NCI-H748 treated with DMSO at 0.1 percent for 48 hours (cell line): ENCODE results near the gene ROBO1.
"Not testable (repeated sequence)": the region's sequence is repeated elsewhere in the genome, so short reads cannot be mapped to it uniquely, and the experiment has no call there.

ENCODE experiments used
- DNase-seq: peaks from one replicate; lab custom pipeline; 2025; lab: John Stamatoyannopoulos, UW

Gene ROBO1

DNA sequence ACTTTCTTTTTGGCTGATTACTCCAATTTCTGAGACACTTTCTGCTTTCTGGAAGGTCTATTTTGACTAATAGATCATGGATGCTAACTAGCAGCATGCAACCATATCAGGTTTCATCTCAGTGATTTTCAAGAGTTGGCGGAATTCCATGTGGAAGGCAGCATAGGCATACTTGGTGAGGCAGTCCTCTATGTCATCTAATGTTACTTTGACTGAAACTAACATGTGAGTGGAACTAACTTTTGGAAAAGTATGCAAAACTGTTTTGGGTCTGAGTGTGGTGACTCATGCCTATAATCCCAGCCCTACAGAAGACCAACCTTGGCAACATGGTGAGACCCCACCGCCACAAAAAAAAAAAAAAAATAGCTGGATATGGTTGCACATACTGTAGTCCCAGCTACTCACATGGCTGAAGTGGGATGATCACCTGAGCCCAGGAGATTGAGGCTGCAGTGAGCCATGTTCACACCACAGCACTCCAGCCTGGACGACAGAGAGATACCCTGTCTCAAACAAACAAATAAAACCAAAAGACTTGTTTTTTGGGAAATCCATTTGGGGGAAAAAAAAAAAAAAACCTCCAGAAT lies 1033.7 kb downstream of the ROBO1 start:
- no peak for DNase-seq

- no peak for DNase-seq
Measured at GRCh38 chr3:78732893-78733292, 1034.9 kb downstream of the ROBO1 start.

GRCh38 chr3:78732471-78732870 lies 1035.3 kb downstream of the ROBO1 start:
- no peak for DNase-seq

- DNase-seq: peak; percentile 4
Measured at GRCh38 chr3:78729946-78730345, 1037.9 kb downstream of the ROBO1 start.

- peak; percentile 95 for DNase-seq
Measured at GRCh38 chr3:78728406-78729145, 1039.2 kb downstream of the ROBO1 start.

GRCh38 chr3:78726545-78726944 lies 1041.3 kb downstream of the ROBO1 start:
- peak; percentile 41 for DNase-seq

- no peak for DNase-seq
Measured at GRCh38 chr3:78725703-78726246, 1042.0 kb downstream of the ROBO1 start.

DNA sequence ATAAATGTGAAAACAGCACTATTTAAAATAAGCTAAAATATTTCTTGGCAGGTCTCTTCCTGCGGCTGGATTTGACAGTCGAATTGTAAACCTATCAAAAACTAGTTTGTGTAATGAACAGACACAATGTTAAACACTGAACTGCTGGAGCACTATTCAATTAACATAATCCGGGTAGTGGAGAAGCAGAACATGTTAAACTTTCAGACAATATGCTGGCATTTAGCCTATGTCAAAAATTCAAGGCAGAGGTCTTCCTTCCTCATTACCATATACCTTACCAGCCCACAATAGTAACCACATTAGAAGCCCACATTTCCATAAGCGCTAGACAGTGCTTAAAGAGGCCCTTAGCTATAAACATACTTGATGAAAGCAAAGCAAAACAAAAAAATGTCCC lies 1042.9 kb downstream of the ROBO1 start:
- no peak for DNase-seq

DNA sequence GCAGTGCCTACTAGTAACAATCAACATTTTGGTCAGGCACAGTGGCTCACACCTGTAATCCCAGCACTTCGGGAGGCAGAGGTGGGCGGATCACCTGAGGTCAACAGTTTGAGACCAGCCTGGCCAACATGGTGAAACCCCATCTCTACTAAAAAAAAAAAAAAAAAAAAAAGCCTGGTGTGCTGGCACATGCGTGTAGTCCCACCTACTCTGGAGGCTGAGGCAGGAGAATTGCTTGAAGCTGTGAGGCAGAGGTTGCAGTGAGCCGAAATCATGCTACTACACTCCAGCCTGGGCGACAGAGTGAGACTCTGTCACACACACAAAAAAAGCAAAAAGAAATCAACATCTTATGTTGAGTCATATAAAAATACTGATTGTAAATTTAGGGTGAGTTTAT lies 1043.4 kb downstream of the ROBO1 start:
- not testable (repeated sequence) for DNase-seq

DNA sequence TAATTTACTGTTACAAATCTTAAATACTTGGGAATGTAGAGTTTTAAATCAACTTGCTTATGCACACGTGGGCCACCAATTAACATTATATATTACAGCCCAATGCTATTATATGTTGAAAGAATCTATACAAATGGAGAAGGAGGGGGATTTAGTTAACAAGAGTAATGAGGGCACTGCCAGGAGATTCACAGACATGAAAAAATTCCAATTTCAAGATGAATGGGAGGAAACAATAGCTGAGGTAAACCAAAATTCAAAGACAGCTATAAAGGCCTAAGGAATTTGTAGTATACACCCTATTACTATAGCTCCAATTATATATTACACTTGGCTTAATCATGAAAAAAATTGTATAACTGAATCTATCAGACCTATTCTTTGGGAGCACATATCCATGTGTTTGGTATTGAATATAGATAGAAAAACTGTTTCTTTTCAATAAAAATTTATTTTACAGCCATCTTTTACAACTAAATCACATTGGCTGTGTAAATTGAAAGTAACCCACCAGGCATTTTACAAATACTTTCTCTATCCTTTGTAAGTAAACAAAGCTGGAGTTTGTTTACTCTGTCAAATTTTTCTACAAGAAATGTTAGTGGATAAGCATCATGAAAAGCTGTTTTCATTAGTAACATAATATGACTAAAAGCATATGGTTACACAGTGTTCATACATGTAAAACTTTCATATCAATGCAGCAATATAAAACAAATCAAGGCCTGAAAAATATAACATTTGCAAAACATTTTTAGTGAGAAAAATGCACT lies 1045.8 kb downstream of the ROBO1 start:
- no peak for DNase-seq

DNA sequence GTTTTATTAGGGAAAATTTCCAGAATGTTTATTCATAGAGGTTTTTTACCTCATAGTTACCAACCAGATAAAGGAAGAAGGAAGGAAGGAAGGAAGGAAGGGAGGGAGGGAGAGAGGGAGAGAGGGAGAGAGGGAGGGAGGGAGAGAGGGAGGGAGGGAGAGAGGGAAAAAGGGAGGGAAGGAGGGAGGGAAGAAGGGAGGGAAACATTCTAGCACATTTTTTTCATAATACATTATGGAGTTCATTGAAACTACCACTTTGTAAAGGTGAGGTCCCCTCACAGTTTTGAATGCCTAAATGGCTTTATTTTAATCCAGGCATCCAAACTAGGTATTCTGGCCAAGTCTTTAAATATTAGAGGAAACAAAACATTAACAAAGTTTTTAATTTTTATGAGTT lies 1049.1 kb downstream of the ROBO1 start:
- DNase-seq: no peak

DNA sequence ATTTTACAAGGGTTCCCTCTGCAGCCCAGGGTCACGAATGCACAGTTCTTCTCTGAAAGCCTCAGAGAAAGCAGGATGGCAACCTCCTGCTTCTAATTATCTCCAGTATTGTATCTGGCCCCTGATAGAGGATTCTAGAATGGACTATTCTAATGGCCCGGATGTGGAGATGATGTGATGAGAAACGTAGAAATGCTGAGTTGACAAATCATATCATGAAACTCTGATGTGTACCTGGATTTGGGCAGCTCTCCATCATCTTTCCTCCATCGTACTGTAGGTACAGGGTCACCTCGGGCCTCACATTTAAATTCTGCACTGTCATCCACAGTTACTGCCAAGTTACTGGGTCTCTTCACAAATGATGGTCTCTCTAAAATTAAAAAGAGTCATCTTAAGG lies 1050.8 kb downstream of the ROBO1 start:
- DNase-seq: no peak

GRCh38 chr3:78712941-78713340 lies 1054.9 kb downstream of the ROBO1 start:
- no peak for DNase-seq

DNA sequence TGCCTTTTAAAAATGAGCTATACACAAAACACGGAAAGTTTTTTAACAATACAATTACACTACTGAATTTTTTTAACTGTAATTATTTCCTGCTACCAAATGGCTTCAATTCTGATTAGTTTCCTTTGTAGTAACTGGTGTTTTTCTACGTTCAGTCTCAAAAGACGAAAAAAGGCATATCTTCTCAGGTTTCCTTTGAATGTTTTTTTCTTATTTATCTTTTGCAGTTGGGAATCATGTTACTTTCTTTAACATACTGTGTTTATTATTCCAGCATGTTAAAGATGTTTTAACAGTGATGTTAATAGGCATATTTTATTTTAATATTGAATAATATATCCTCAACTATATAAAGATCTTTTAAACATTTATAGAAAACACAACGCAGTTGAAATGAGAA lies 1055.5 kb downstream of the ROBO1 start:
- no peak for DNase-seq

- DNase-seq: no peak
Measured at GRCh38 chr3:78708565-78709073, 1059.2 kb downstream of the ROBO1 start.

DNA sequence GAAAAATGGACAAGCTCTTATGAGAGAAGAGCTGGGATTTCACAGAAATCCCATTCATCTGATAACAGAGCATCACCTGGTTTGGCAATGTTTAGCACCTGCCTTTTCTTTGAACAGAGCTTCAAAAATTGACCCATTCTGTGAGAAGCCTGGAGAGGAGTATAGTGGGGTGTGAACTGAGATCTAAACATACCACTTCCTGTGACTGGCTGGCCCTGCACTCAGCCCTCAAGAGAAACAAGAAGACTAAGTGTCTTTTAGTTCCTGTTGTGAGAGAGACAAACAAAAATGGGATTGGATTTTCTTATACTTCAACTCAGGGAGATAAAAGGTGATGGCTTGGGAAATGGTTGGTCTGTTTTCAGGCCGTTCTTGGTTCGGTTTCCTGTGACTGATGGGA lies 1060.2 kb downstream of the ROBO1 start:
- DNase-seq: no peak

DNA sequence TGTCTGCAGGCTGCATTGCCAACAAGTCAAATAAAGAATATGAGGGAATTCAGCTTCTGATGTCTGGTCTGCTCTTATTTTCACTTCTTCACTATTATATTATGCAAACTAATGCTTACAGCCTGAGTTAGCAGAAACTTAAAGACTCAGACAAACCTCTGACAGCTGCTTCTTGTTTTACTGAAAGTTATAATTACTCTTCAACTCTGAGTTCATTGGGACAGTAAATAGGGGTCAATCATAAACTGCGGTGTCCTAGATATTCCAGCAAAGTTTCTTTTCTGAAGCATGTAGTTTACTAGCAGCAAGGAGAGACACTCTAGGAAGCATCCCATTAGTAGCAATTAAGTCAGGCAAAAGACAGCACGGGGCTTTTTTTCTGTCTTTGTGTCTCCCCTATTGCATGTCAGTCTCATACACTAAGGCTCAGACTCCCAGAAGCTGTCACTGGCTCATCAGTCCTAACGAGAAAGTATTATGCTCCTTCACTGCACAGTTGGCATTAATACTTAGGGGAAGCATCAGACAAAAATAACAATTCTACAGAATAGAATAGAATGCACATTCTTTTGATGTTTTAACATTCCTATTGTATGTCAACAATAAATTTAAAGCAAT lies 1060.8 kb downstream of the ROBO1 start:
- no peak for DNase-seq

DNA sequence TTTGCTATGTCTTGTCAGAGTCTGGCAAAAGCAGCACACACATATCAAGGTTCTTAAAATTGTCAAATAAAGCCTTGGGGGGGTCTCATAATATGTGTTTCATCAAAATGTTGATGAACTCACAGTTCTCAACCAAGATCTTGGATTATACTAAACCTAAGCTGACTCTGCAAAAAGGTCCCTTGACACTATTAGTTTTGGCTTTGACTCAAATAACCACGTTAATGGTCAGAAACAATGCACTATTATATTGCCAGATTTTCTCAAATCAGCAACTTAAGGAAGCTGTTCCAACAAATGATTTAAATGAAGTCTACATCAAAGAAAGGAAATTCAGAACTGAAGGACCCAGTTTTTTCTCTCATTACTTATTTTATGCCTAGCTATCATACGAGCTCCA lies 1063.9 kb downstream of the ROBO1 start:
- DNase-seq: no peak

GRCh38 chr3:78701537-78701936 lies 1066.3 kb downstream of the ROBO1 start:
- DNase-seq: no peak

GRCh38 chr3:78698431-78698830 lies 1069.4 kb downstream of the ROBO1 start:
- no peak for DNase-seq

DNA sequence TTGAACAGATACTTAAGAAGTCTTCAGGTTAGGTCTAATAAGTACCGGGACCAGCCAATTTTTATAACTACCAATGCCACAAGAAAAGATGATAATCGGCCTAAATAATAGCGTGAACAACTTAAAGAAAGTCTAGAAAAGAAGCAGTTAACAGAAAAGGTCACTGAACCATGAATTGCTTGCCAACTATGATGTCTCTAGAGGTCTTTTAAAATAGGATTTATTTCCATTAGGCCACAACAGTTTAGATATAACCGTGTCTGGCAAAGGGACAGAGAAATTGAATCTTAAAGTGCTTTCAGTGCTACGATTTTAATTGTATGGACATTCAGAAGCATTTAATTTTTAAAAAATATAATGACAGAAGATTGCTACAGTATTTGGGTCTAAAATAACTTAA lies 1070.4 kb downstream of the ROBO1 start:
- no peak for DNase-seq

DNA sequence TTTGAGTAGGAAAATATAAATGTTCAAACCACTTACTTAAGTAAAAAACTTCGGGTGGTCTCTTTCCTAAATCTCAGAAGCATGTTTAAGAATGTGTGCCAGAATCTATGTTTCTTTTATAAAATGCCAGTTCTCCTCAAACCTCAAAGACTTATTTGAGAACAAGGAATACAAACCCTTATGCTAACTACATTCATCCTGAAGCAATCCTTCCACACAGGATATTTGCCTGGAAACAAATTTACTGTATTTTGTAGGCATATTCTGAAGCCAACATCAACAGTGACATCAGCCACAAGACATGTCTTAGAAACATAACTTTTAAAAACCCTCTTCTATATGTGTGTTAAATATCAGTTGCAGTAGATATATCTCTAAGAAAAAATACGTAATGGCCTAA lies 1077.0 kb downstream of the ROBO1 start:
- DNase-seq: no peak
